Fibroblast of gingiva (primary cell): ENCODE results near the gene FOSL1.

Experiments
- DNase-seq: peaks from one replicate; pipeline ENCODE4 v3.0.0-alpha.2; 2011; ENCODE audit warnings: low read depth

The FOSL1 gene

DNA sequence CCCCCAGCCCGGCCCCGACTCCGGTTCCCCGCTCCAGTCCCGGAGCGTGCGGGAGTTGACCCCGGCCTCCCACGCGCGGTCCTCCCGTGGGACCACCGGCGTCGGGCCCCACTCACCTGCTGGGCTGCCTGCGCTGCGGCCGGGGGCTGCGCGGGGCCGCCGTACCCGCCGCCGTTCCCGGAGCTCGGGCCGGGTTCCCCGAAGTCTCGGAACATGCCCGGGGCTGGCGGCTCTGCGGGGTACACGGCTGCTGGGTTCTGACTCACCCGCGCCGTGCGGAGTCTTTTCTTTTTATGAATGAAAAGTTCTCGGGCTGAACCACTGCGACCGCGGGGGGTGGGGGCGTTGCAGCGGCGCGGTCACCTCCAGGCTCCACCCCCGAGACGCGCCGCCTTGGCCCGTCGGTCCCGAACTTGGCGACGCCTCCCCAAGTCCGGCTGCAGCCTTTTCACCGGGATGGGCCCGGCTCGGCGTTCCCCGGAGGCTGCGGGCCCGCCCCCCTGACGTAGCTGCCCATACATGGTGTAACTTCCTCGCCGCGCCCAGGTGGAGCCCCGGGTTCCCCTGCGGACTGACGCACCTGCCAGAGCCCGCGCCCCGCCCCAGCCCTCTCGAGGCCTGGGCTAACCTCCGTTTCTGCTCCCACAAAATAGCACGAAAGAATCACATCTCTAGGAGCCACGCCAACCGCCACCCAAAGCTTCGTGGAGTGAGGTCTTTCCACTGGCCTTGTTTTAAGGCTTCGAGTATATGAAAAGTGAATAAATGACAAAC is at the start of gene FOSL1:
FOSL1 (minus strand) TSS at position 264 of the 774 bp plus-strand sequence; CDS start at position 215, 49 bp downstream.
- peak; percentile 98 for DNase-seq

DNA sequence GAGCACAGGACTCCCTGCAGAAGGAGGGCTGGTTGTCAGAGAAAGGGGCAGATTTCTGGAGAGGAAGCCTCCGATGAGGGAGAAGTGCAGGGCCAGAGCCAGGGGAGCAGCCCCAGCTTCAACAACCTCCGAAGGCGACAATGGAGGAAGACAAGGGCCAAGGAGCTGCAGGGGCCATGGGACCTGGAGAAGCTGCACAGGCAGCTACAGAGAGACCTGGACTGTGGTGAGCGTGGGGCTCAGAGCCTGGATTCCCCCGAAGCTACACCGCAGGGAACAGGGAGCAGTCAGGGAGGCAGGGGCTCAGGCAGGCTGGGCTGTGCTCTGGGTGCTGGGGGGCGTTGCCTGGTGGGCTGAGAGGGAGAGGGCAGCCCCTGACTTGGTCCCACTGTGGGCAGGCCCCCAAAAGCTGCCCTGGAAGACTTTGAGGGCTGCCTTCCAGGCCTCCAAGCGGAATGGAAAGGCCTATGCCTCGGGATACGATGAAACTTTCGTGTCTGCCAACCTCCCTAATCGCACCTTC is 47.5 kb upstream of the FOSL1 start:
- DNase-seq = no peak

DNA sequence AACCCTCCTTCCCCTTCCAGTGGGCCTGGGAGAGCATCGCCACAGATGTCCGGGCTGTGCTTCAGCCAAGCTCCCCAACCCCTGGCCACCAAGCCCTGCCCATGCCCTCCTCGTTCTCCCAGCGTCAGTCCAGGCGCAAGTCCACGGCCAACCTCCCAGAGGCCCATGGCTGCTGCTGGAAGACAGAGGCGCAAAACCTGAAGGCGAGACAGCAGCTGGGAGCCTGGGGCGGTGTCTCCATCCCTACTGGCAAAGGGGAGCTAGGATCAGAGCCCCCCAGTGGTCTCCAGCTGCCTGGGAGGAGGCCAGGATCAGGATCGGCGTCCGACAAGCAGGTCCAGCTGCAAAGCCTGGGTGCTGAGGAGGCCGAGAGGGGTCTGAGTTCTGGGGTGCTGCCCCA is 46.9 kb upstream of the FOSL1 start:
- DNase-seq = no peak

DNA sequence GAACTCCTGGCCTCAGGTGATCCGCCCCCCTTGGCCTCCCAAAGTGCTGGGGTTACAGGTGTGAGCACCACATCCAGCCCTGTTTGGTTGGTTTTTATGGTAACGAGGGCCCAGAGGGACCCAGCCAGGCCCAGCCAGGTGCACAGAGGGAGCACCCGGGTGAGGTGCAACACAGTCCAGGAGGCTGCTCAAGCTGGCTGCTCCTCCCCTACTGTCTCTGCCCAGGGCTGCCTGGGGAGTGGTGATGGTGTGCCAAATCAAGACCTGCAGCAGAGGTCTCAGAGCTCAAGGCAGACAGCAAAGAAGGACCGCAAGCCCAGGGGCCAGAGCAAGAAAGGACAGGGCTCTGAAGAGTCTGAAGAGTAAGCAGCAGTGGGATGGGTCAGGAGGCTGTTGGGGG is 46.5 kb upstream of the FOSL1 start:
- DNase-seq = no peak

DNA sequence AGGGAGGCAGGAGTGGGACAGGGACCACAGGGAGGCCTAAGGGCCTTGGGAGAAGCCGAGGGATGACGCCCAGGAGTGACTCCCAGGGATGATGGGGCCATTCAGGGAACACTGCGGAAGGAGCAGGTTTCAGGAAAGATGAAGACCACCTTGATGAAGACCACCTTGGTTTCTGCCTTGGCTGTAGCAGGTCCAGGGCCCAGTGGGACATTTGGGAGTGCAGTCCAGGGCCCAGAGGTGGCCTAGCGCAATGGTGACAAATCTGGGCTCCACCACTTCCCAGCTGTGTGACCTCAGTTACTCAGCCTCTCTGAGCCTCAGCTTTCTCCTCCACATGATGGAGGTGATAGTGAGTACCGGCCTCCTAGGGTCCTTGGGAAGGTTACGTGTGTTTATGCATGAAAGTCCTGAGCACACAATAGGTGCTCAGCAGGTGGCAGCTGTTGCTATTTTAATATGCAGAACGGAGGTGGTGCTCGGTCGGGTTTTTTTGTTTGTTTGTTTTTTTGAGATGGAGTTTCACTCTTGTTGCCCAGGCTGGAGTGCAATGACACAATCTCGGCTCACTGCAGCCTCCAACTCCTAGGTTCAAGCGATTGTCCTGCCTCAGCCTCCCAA is 45.9 kb upstream of the FOSL1 start:
- DNase-seq = no peak

DNA sequence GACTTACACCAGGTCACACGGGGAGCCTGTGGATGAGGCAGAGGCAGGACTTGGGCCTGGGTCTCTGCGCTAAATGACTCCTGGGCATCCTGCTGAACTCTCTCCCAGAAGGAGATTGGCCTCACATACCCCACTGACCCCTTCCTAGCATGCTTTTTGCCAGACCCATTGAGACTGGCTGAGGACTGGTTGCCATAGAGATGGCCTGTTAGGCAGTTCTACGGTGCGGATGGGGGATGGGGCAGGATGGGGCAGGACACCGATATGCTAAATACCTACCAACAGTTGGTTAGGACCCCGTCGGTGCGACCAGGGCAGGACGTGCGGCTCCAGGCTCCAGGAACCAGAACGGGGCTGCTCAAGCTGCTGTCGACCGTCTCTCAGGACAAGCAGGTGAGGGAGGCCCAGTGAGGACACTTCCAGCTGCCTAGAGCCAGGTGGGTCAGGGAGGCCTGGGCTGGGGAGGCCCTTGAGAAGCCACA is 45.3 kb upstream of the FOSL1 start, which contains the start of gene TSGA10IP:
TSGA10IP (plus strand) TSS at position 51 of the 482 bp plus-strand sequence; CDS start at position 247, 196 bp downstream.
- DNase-seq = no peak

DNA sequence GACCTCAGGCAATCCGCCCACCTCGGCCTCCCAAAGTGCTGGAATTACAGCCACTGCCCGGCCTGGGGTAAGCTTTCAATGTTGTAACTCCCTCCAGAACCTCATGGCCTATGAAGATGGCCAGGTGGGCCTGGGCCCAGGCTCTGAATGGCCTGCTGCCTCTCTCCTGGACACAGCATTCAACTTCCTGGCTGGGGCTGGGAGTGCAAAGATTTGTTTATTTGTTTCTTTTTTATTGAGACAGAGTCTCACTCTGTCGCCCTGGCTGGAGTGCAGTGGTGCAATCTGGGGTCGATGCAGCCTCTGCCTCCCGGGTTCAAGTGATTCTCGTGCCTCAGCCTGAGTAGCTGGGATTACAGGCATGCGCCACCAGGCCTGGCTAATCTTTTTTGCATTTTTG is 44.6 kb upstream of the FOSL1 start:
- no peak for DNase-seq

DNA sequence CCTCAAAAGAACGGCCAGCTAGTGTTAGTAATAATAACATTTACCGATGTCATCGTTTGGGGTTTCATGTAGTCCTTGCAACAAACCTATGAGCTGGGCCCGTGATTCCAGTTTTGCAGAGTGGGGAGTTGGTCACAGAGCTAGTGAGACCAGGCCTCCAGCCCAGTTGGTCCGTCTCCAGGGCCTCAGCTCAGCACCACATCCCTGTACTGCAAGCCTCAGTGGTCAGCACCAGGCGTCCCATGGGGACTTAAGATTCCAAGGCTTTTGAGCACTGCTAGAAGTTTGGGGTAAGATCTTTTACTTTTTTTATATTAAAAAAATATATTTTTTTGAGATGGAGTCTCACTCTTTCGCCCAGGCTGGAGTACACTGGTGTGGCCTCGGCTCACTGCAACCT is 44.0 kb upstream of the FOSL1 start:
- no peak for DNase-seq

DNA sequence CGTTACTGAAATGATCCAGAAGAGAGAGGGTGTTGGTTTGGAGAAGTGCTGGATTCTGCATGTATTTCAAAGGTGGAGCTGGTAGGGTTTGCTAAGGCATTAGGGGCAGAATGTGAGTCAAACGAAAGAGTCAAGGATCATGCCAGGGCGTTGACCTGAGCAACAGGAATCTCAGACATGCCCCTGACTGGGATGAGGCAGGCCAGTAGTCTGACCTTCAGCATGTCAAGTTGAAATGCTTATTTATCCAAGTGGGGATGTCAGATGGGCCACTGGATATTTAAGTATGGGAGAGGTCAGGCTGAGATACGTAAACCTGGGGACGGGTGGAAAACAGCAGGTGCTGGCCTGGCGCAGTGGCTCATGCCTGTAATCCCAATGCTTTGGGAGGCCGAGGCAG is 42.3 kb upstream of the FOSL1 start:
- DNase-seq = no peak

DNA sequence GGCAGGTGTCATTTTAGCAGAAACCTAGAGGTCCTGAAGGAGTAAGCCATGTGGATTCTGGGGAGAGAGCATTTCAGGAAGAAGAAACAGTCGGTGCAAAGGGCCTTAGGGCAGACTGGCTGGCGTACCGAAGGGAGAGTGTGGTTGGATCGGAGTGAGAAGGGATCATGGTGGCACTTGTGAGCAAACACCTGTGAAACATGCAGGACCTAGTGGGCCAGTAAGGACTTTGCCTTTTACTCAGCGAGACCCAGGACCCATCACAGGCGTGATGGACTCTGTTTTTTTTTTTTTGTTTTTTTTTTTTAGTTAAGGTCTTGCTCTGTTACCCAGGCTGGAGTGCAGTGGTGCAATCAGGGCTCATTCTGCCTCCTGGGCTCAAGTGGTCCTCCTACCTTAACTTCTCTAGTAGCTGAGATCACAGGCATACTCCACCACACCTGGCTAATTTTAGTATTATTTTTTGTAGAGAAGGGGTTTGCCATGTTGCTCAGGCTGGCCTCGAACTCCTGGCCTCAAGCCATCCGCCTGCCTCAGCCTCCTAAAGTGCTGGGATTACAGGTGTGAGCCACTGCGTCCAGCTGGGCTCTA is 41.6 kb upstream of the FOSL1 start:
- no peak for DNase-seq

DNA sequence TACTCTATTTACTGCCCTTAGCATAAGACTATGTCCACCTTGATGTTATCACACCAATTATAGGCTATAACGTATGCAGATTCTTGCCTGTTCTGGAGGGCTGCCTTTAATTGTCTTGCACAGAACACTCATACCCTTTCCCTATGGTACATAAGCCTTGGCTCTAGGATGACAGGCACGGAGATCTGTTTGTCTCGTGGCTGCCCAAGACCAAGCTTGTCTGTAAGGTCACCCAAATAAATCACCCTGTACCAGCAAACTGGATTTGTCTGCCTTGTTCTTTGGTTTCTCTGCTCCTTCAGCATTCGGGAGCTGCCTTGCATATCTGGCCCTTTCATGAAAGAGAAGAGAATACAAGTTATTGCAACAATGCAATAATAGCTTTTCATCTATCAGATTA is 37.6 kb upstream of the FOSL1 start:
- DNase-seq = no peak

DNA sequence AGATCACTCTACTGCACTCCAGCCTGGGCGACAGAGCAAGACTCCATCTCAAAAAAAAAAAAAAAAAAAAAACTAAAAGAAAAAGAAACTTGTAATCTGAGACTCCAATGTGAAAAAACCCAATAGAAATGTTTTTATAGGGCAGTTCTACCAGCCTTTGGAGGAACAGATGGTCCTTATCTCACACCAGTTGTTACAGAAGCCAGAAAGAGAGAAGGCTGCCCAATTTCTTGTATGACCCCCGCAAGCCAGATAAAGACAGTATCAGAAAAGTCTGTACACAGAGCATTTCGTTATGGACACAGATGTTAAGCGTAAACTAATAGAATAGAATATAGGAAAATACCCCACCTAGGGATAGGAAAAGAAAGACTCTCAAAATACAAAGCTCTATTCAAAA is 33.8 kb upstream of the FOSL1 start:
- DNase-seq = no peak

DNA sequence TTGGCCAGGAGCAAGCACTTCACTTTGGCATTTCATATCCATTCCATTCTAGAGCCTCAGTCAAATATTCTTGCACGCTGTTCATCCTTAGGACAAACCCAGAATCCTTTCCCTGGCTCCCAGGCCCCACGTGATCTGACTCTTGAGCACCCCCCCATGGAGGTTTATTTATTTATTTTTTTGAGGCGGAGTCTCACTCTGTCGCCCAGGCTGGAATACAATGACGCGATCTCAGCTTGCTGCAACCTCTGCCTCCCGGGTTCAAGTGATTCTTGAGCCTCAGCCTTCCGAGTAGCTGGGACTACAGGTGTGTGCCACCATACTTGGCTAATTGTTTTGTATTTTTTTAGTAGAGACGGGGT is 32.4 kb upstream of the FOSL1 start:
- no peak for DNase-seq

DNA sequence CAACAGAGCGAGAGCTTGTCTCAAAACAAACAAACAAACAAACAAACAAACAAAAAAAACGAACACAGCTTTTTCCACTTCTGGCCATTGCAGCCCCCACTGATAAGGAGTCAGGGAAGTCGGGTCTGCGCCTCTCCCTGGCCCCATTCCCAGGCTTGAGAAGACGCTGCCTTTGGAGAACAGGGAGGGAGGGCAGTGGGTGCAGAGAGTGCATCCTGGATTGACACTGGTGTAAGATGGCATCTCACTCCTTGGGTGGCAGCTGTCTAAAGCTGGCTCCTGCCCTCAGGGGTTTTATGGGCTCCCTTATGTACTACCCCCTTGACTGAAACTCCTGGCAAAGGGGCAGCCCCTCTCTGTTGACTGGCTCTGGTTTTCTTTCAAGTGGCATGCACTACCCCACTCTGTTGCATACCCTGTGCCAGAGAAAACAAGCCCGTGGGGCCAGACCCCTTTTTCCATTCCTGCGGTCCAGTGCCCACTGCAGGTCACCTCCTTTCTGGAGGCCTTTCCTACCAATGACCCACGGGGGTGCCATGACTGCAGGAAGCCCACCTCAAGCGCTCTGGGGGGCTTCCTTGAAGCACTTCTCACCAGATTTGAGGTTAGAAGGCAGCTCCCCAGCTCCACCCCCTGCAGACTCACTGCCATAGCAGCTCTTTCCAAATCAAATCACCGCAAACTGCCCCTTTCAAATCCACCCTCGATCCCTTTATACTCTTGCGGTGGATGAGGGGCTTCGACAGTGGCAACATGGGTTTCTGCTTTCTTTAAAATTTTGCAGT is 31.8 kb upstream of the FOSL1 start:
- DNase-seq = no peak

DNA sequence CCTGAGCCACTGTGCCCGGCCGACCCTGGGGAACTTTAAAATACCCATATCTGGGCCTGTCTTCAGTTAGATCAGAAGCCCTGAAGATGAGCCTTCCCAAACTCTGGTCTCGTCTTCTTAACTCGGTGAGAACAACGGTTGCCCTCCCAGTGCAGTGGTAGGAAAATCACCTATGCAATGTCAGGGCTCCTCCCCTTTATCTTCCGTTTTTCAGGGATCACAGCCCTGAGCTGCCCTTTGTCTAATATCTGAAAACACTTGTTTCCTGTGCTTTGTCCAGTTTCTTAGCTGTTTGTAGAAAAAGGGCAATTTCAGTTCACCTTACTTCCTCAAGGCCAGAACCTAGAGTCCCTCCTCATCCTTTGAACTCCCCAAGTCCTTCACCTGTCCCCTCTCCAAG is 28.5 kb upstream of the FOSL1 start:
- DNase-seq = no peak

DNA sequence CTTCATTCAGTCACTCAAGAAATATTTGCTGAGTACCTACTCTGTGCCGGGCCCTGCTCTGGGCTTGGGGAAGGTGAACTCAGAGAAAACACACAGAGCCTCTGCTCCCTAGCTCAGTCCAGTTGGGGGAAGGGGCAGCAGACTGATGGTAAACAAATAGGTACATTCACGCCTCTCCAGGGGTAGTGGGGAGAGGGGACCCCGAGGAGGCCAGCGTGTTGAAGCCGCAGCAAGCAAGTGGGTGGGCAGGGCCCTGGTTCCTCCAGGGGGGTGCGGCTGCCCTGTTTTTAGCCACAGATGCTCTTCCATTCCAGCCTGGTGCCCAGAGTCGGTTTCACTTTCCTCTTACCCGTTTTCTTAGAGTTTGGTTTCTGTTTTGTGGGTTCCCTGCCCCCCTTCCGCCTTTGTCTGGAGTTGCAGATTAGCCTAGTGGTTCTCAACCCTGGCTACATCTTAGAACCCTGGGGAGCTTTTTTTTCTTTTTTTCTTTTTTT is 27.8 kb upstream of the FOSL1 start:
- no peak for DNase-seq

DNA sequence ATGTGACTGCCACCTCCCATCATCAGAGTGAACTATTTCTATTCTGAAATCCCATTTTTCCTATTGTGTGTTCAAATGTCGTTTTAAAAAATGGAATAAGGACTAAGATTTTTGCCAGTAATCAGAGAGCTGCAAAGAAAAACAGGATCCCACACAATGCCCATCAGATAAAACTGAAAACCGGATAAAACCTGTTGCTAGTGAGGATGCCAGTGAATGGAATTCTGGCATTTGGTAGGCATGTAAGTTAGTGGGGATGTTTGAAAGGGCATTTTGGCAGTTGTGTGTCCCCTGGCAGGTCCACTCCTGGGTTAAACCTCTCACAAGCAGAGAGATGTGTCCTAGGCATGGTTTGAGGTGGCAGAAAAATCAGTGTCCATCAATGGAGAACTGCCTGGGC is 25.2 kb upstream of the FOSL1 start:
- DNase-seq = no peak

DNA sequence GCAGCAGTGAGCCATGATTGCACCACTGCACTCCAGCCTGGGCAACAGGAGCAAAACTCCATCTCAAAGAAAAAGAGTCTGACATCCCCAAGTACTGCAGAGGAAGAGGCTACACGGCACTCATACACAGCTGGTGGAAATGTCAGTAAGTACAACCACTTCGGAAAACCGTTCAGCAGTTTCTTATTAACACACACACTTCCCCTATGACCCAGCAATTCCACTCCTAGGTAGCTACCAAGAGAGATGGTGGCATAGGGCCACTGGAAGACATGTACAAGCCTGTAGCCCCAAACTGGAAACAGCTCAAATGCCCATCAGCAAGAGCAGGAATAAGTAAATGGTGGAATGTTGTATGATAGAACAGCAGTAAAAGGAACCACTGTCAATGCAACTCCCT is 22.4 kb upstream of the FOSL1 start:
- DNase-seq = no peak

DNA sequence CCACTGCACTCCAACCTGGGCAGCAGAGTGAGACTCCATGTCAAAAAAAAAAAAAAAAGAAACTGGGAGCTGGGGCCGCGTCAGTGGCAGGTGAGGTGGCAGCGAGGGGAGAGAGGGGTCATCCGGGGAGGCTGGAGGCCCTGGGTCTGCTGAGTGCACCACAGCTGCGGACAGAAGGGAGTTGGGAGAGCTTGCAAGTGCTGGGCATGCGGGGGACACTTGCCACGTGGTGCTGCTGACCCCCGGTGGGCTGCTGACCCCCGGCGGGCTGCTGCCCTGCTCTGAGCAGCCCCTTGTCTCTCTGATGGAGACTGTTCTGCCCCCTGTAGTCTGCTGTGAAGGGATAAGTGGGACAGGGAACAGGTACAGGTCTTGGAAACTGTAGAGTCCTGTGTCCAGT is 21.7 kb upstream of the FOSL1 start:
- DNase-seq = no peak

DNA sequence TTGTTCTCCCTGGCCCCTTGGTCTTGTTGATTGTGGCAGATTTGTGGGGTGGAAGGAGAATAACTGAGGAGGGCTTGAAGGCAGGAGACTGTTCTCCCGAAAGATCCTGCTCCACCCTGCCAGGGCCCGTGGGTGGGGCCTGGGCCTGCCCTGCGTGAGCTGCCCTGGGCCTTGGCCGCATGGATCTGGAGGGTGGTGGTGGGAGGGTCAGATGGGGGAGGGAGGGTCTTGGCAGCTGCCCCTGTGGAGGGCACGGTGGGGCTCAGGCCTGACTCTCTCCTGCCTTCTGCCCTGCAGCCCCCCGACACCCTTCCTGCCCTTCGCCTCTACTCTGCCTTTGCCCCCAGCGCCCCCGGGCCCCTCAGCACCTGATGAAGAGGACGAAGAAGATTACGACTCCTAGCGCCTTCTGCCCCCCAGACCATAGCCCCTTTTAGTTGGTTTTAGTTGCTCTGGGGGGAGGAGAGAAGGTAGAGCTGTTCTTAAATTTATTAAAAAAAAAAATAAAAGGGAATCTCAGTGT is 20.9 kb upstream of the FOSL1 start:
- no peak for DNase-seq

DNA sequence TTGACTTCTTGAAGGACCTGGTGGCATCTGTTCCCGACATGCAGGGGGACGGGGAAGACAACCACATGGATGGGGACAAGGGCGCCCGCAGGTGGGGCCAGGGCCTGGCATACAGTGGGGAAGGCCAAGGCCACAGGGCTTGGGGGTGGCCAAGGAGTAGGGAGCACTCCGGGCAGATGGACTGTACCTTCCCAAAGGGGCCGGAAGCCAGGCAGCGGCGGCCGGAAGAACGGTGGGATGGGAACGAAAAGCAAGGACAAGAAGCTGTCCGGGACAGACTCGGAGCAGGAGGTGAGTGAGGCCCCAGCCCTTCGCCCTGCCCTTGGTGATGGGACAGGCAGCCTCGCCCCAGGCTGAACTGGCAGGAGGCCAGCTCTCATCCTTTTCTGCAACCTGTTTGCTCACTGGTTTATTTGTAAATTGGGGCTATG is 20.2 kb upstream of the FOSL1 start:
- no peak for DNase-seq
